ENCODE data around the gene CDK2AP2. TPM values are rescaled to one million over a fixed set of nuclear protein-coding genes. Genes with fewer than 3 reads are reported as not detected.
"Not testable (repeated sequence)": the region's sequence is repeated elsewhere in the genome, so short reads cannot be mapped to it uniquely, and the experiment has no call there.

Gene CDK2AP2
- total RNA-seq, 4 donors from 2014 or later: 60.4 to 97.7 (median 77.2) TPM

- no peak for DNase-seq
- H3K4me1 ChIP-seq: peaks cover 0 to 22% (median 17%) of the 10 kb centered on the region in 4 donors
- H3K27ac ChIP-seq: peak overlapping the region in 1 of 4 donors; percentile 17
- H3K27me3 ChIP-seq: no peaks in the 10 kb centered on the region
- peaks cover 0 to 67% (median 0%) of the 10 kb centered on the region in 3 donors for H3K36me3 ChIP-seq
- TF ChIP-seq CTCF (IDR thresholded peaks at IDR 0.05): no peak
- TF ChIP-seq POLR2A (IDR thresholded peaks at IDR 0.05): no peak
- no peaks in the 10 kb centered on the region for H3K9me3 ChIP-seq
- H3K4me3 ChIP-seq: no peak overlapping the region
These were observed 18.6 kb downstream of the CDK2AP2 start for GRCh38 chr11:67489203-67489884.

DNA sequence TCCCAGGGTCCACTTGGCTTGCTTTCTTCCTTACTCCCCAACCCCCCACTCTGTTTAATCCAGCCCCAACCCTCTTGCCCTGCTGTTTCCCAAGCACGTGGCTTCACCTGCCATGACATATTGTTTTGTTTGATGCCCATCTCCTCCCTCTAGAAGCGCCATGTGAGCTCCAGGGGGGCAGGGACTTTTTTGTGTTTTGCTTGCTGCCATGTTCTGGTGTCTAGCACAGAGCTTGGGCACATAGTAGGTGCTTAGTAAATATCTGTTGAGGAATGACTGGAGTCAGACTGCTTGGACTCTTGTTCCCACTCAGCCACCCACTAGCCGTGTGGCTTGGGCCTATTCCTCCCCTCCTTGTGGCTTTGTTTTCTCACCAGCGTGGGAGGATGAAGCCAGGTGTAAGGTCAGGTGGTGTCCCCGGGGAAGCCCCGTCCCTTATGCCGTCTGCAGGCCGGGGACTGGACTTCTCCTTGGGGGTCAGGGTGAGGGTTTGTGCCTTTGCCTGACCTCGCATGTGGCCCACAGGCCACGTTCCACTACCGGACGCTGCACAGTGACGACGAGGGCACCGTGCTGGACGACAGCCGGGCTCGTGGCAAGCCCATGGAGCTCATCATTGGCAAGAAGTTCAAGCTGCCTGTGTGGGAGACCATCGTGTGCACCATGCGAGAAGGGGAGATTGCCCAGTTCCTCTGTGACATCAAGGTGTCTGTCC is 21.3 kb downstream of the CDK2AP2 start:
- no peak overlapping the region for H3K4me3 ChIP-seq
- H3K27me3 ChIP-seq: no peaks in the 10 kb centered on the region
- TF ChIP-seq CTCF (IDR thresholded peaks at IDR 0.05) (no peak), POLR2A (IDR thresholded peaks at IDR 0.05) (no peak)
- no peaks in the 10 kb centered on the region for H3K9me3 ChIP-seq
- DNase-seq: peak in 2 of 3 donors; percentile 74 to 78
- H3K27ac ChIP-seq: peak overlapping the region in 3 of 4 donors; percentile 38 to 88 (median 83)
- H3K36me3 ChIP-seq: peaks cover 0 to 40% (median 0%) of the 10 kb centered on the region in 3 donors
- H3K4me1 ChIP-seq: peaks cover 0 to 34% (median 17%) of the 10 kb centered on the region in 4 donors

DNA sequence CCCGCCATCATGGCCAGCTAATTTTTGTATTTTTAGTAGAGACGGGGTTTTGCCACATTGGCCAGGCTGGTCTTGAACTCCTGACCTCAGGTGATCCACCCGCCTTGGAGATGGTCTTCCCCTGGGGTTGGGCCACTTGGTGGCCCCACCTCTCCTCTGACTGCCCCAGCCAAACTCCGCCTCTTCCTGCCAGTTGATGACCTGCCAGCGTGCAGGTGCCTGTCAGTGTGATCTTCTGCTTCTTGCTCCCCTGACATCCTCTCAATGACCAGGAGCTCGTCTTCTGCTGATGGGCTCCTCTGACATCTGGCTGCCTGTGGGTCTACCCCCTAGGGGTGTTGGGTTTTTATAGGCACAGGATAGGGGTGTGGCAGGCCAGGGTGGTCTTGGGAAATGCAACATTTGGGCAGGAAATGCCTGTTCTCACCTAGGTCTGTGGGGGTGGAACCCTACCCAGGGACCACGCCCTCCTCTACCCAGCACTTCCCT is 22.0 kb downstream of the CDK2AP2 start:
- H3K4me3 ChIP-seq, H3K27me3 ChIP-seq, H3K9me3 ChIP-seq: not testable (repeated sequence)
- Histone ChIP-seq H3K36me3 (peaks cover 0 to 32% (median 0%) of the 10 kb centered on the region in 3 donors), H3K27ac (peak overlapping the region in 3 of 4 donors; percentile 38 to 88 (median 83)), H3K4me1 (peaks cover 0 to 34% (median 17%) of the 10 kb centered on the region in 4 donors)
- DNase-seq: peak; percentile 51 to 82 (median 82)

DNA sequence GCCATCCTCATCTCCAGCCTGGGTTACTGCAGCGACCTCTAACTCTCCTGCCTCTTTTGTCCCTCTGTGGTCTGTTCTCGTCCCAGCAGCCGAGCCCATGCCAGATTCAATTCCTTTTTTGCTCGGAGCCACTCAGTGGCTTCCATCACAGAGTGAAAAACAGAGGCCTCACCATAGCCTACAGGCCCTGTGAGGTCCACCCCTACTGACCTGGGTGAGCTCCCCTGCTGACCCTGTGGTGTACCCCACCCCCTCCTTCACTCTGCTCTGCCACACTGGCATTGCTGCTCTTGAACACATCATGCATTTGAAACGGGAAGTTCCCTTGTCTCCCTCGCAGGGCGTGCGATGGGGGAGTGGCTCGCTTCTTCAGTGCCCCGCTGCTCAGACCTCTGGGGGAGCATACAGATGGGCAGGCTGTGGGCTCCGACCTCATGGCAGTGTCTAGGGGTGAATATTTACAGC is 23.1 kb downstream of the CDK2AP2 start:
- H3K4me3 ChIP-seq: peak overlapping the region in 2 of 4 donors; percentile 3 to 24

GRCh38 chr11:67483831-67484665 is 23.9 kb downstream of the CDK2AP2 start:
- DNase-seq: peak; percentile 12 to 56 (median 46)
- H3K27ac ChIP-seq: peak overlapping the region; percentile 83 to 88 (median 85)

More for the DNA sequence above, 23.1 kb downstream of the CDK2AP2 start:
- no peaks in the 10 kb centered on the region for H3K9me3 ChIP-seq
- TF ChIP-seq POLR2A (IDR thresholded peaks at IDR 0.05) (no peak), CTCF (IDR thresholded peaks at IDR 0.05) (no peak)
- peak overlapping the region; percentile 83 to 88 (median 85) for H3K27ac ChIP-seq
- DNase-seq: peak; percentile 45 to 85 (median 83)
- peaks cover 0 to 22% (median 0%) of the 10 kb centered on the region in 3 donors for H3K36me3 ChIP-seq
- peaks cover 0 to 34% (median 17%) of the 10 kb centered on the region in 4 donors for H3K4me1 ChIP-seq
- no peaks in the 10 kb centered on the region for H3K27me3 ChIP-seq

More at GRCh38 chr11:67483831-67484665, 23.9 kb downstream of the CDK2AP2 start:
- no peak for TF ChIP-seq POLR2A (IDR thresholded peaks at IDR 0.05)
- TF ChIP-seq CTCF (IDR thresholded peaks at IDR 0.05): no peak
- Histone ChIP-seq H3K4me1 (peaks cover 0 to 34% (median 17%) of the 10 kb centered on the region in 4 donors), H3K4me3 (peak overlapping the region; percentile 47 to 68 (median 58)), H3K36me3 (peaks cover 0 to 15% (median 0%) of the 10 kb centered on the region in 3 donors), H3K9me3 (no peaks in the 10 kb centered on the region), H3K27me3 (no peaks in the 10 kb centered on the region)

Data from Peyer's patch (tissue), 4 donors.